Testis (tissue), 3 donors: ENCODE measurements around the gene GLDC. TPM values are rescaled to one million over a fixed set of nuclear protein-coding genes. Genes with fewer than 3 reads are reported as not detected.

Experiments used
- DNase-seq: peaks from one replicate; pipeline ENCODE4 v3.0.0-alpha.2; 2019
- H3K27ac ChIP-seq, 2 donors: fragments of 200-600 bp; sonication (generic); one replicate each; pipeline ENCODE4 v1.5.1; 2019
- H3K27me3 ChIP-seq: fragments of 200-600 bp; sonication (generic); one replicate; pipeline ENCODE4 v1.5.1; 2019
- H3K36me3 ChIP-seq: fragments of 200-600 bp; sonication (generic); one replicate; pipeline ENCODE4 v1.5.1; 2017; ENCODE audit warnings: low read depth; ENCODE audit errors: missing control alignments
- H3K4me1 ChIP-seq: fragments of 200-600 bp; sonication (generic); one replicate; pipeline ENCODE4 v1.5.1; 2019
- H3K4me3 ChIP-seq, 2 donors: fragments of 200-600 bp; sonication (generic); one replicate each; pipeline ENCODE4 v1.5.1; 2017 to 2019
- H3K9me3 ChIP-seq: fragments of 200-600 bp; sonication (generic); one replicate; pipeline ENCODE4 v1.5.1; 2017
- POLR2A ChIP-seq: fragments of 450-650 bp; IDR thresholded peaks from one replicate; pipeline ENCODE4 v1.6.1; 2017; ENCODE audit warnings: antibody characterized with exemption, mild to moderate bottlenecking, moderate library complexity
- WGBS, 2 donors: methylation state at CpG; one replicate each; pipeline ENCODE4 v1.1.5; 2018; 5-methylcytosine and 5-hydroxymethylcytosine counted together
- intact Hi-C: fragments of 100-400 bp; cut with DNase I; formaldehyde crosslinking; loops from one replicate; pipeline ENCODE4 v1.15.1; 2023; ENCODE audit warnings: low total_unique reads
- polyA plus RNA-seq: library from polyadenylated mRNA; stranded (reverse); fragments of 350-450 nt; fragmentation: Illumina TruSeq; extraction: RNeasy Lipid Tissue Mini Kit (QIAGEN cat#74804); gene quantifications from one replicate; pipeline ENCODE4 v1.2.3, GENCODE V29; 2014; ENCODE audit warnings: low read depth, low replicate concordance; ENCODE audit not compliant: insufficient read depth
- total RNA-seq, 2 donors: library from RNA; depleted of rRNA; stranded (reverse); fragments of >200 nt; gene quantifications; one replicate each; pipeline ENCODE4 v1.2.3, GENCODE V29; 2016
- TF ChIP-seq, protein P1 (sequence below), 3 experiments: fragments of 450-650 bp in 2 of 3; fragments of 200-600 bp in 1 of 3; sonication (generic) in 1 of 3; IDR thresholded peaks; one replicate each; pipeline ENCODE4 v1.5.1; 2016 to 2019; ENCODE audit warnings: antibody characterized with exemption in 3 of 3, mild to moderate bottlenecking in 2 of 3, moderate library complexity in 1 of 3

The GLDC gene
- total and polyA plus RNA-seq, 3 donors from 2014 or later, result 11.4 to 12.3 (median 12.2) TPM

DNA sequence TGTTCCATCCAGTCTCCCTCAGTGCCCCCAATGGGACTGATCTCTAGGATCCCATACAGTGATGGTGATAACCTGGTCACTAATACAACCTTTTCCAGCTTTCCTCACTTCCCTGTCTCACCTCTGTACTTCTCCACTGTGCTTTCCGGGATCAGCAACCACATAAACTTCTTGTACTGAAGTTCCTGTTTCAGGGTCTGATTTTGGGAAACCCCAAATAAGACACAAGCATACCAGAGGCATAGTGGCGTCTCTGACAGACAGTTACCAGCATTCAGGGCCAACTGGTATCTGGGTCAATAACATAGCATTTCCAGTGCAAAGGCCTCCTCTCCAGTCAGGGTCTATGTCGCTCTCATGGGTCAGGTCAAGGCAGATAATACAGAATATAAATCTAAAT lies 64.3 kb downstream of the GLDC start:
- DNase-seq, result no peak
- Histone ChIP-seq H3K9me3 (no peaks in the 10 kb centered on the region), H3K4me3 (no peak overlapping the region), H3K27me3 (no peaks in the 10 kb centered on the region), H3K36me3 (no peaks in the 10 kb centered on the region), H3K4me1 (no peaks in the 10 kb centered on the region), H3K27ac (no peak overlapping the region)
- TF ChIP-seq, protein P1, sequence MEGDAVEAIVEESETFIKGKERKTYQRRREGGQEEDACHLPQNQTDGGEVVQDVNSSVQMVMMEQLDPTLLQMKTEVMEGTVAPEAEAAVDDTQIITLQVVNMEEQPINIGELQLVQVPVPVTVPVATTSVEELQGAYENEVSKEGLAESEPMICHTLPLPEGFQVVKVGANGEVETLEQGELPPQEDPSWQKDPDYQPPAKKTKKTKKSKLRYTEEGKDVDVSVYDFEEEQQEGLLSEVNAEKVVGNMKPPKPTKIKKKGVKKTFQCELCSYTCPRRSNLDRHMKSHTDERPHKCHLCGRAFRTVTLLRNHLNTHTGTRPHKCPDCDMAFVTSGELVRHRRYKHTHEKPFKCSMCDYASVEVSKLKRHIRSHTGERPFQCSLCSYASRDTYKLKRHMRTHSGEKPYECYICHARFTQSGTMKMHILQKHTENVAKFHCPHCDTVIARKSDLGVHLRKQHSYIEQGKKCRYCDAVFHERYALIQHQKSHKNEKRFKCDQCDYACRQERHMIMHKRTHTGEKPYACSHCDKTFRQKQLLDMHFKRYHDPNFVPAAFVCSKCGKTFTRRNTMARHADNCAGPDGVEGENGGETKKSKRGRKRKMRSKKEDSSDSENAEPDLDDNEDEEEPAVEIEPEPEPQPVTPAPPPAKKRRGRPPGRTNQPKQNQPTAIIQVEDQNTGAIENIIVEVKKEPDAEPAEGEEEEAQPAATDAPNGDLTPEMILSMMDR (IDR thresholded peaks at IDR 0.05), result no peak
- no peak for TF ChIP-seq POLR2A
- 81 to 95% methylated on average over 3 of the region's 3 CpGs for WGBS, 2 donors
- intact Hi-C loops, result no loop called here

- no peak overlapping the region for H3K27ac ChIP-seq
- H3K4me1 ChIP-seq, result no peaks in the 10 kb centered on the region
- WGBS, 2 donors, result 87 to 90% methylated on average over 6 of the region's 6 CpGs
- no peaks in the 10 kb centered on the region for H3K27me3 ChIP-seq
- no peaks in the 10 kb centered on the region for H3K36me3 ChIP-seq
- H3K4me3 ChIP-seq, result no peak overlapping the region
- DNase-seq, result no peak
- intact Hi-C loops, result loop anchor here (10.0 kb wide), 1 partner anchor 225 kb away; no protein-coding TSS in a partner anchor
- H3K9me3 ChIP-seq, result no peaks in the 10 kb centered on the region
- TF ChIP-seq, protein P1 (IDR thresholded peaks at IDR 0.05), result no peak
- TF ChIP-seq POLR2A, result no peak
Observed at GRCh38 chr9:6579613-6580012, 65.9 kb downstream of the GLDC start.

DNA sequence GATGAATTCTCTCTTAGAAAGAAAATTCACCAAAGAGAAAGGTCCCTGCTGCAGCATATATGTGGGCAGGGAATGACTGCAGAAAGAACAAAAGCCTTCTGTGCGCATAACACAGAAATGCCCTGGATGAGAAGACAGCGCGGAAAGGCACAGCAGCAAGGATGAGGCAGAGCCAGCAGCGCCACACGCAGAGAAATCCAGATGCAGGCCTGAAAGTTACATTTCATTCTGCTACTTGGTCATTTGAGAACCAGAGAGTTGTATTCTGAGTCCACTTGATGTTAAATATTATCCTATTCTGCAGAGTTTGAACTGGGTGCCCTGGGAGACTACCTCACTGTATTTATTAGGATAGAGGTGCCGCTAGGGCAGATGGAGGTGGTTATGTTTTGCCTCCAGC lies 68.5 kb downstream of the GLDC start:
- Histone ChIP-seq H3K27ac (no peak overlapping the region), H3K9me3 (no peaks in the 10 kb centered on the region), H3K4me1 (no peaks in the 10 kb centered on the region), H3K36me3 (no peaks in the 10 kb centered on the region), H3K4me3 (no peak overlapping the region), H3K27me3 (no peaks in the 10 kb centered on the region)
- intact Hi-C loops, result loop anchor here (10.0 kb wide), 1 partner anchor 222 kb away; no protein-coding TSS in a partner anchor
- TF ChIP-seq, protein P1 (IDR thresholded peaks at IDR 0.05), result no peak
- no peak for TF ChIP-seq POLR2A
- WGBS, 2 donors, result 91 to 92% methylated on average over 6 of the region's 6 CpGs
- no peak for DNase-seq

- Histone ChIP-seq H3K4me1 (no peaks in the 10 kb centered on the region), H3K36me3 (no peaks in the 10 kb centered on the region), H3K27ac (no peak overlapping the region), H3K9me3 (no peaks in the 10 kb centered on the region), H3K4me3 (no peak overlapping the region), H3K27me3 (no peaks in the 10 kb centered on the region)
- no peak for DNase-seq
- intact Hi-C loops, result loop anchor here (10.0 kb wide), 1 partner anchor 221 kb away; no protein-coding TSS in a partner anchor
- no peak for TF ChIP-seq POLR2A
- TF ChIP-seq, protein P1 (IDR thresholded peaks at IDR 0.05), result no peak
- 72 to 77% methylated on average over 4 of the region's 4 CpGs for WGBS, 2 donors
Observed at GRCh38 chr9:6575324-6576034, 70.0 kb downstream of the GLDC start.

- Histone ChIP-seq H3K36me3 (no peaks in the 10 kb centered on the region), H3K4me3 (no peak overlapping the region), H3K27ac (no peak overlapping the region), H3K4me1 (peaks cover 6% of the 10 kb centered on the region), H3K27me3 (no peaks in the 10 kb centered on the region), H3K9me3 (no peaks in the 10 kb centered on the region)
- 84 to 86% methylated on average over 5 of the region's 5 CpGs for WGBS, 2 donors
- intact Hi-C loops, result no loop called here
- TF ChIP-seq, protein P1 (IDR thresholded peaks at IDR 0.05), result no peak
- TF ChIP-seq POLR2A, result no peak
- no peak for DNase-seq
Observed at GRCh38 chr9:6567140-6567591, 78.4 kb downstream of the GLDC start.
